ENCODE data around the gene RAB30.

RAB30 gene

GRCh38 chr11:83014951-83015350, 56.7 kb downstream of the RAB30 start:
- TF ChIP-seq CTCF (IDR thresholded peaks at IDR 0.05), result no peak

GRCh38 chr11:83012168-83013067, 59.3 kb downstream of the RAB30 start:
- no peak for TF ChIP-seq CTCF (IDR thresholded peaks at IDR 0.05)

- no peak for TF ChIP-seq CTCF (IDR thresholded peaks at IDR 0.05)
Observed at GRCh38 chr11:83011333-83012167, 60.1 kb downstream of the RAB30 start.

GRCh38 chr11:83009999-83010398, 61.7 kb downstream of the RAB30 start:
- TF ChIP-seq CTCF (IDR thresholded peaks at IDR 0.05), result no peak

- TF ChIP-seq CTCF (IDR thresholded peaks at IDR 0.05), result no peak
Observed at GRCh38 chr11:83008581-83008923, 63.1 kb downstream of the RAB30 start.

GRCh38 chr11:83007909-83008580, 63.7 kb downstream of the RAB30 start:
- no peak for TF ChIP-seq CTCF (IDR thresholded peaks at IDR 0.05)

GRCh38 chr11:83007477-83007876, 64.2 kb downstream of the RAB30 start:
- TF ChIP-seq CTCF (IDR thresholded peaks at IDR 0.05), result no peak

Data from LNCAP (cell line).